Effector memory CD4-positive, alpha-beta T cell (primary cell): ENCODE data around the gene NUDT12.

Experiments
- DNase-seq, 3 donors: peaks; one replicate each; pipeline ENCODE4 v3.0.0-alpha.2; 2020
- H3K27ac ChIP-seq: 2 replicates; pipeline ENCODE4 v1.7.0; 2013; ENCODE audit warnings: mild to moderate bottlenecking, low read length, moderate library complexity; ENCODE audit not compliant: insufficient read depth, poor library complexity, severe bottlenecking
- H3K27me3 ChIP-seq: replicated peaks from 2 replicates; pipeline ENCODE4 v1.7.0; 2013; ENCODE audit warnings: mild to moderate bottlenecking, low read length; ENCODE audit not compliant: insufficient read depth, control insufficient read depth, poor library complexity, severe bottlenecking
- H3K36me3 ChIP-seq: 2 replicates; pipeline ENCODE4 v1.7.0; 2013; ENCODE audit warnings: mild to moderate bottlenecking, low read length, moderate library complexity; ENCODE audit not compliant: control insufficient read depth, insufficient read depth
- H3K4me1 ChIP-seq: 2 replicates; pipeline ENCODE4 v1.7.0; 2013; ENCODE audit warnings: low read length, mild to moderate bottlenecking; ENCODE audit not compliant: control insufficient read depth, insufficient read depth, poor library complexity, severe bottlenecking
- H3K4me3 ChIP-seq: 2 replicates; pipeline ENCODE4 v1.7.0; 2013; ENCODE audit warnings: low read length, low read depth, mild to moderate bottlenecking; ENCODE audit not compliant: insufficient read depth, poor library complexity, severe bottlenecking
- H3K9me3 ChIP-seq: 2 replicates; pipeline ENCODE4 v1.7.0; 2013; ENCODE audit warnings: mild to moderate bottlenecking, low read length, moderate library complexity; ENCODE audit not compliant: control insufficient read depth
- total RNA-seq, 3 donors: gene quantifications; one replicate each; lab custom pipeline; 2026; lab: John Stamatoyannopoulos, UW

NUDT12 gene
- total RNA-seq: 0 to 0.86 (median 0.26) reads per million in 3 donors

GRCh38 chr5:103562453-103563157, at the start of gene NUDT12:
TSS of gene NUDT12 (minus strand) at chr5:103562789. CDS start at chr5:103560248, 2,541 bp downstream.
- H3K9me3 ChIP-seq: no peaks in the 10 kb centered on the region
- H3K4me3 ChIP-seq: peak within 1 kb of the TSS; percentile 52
- DNase-seq: peak in 1 of 3 donors; percentile 1
- peak within 1 kb of the TSS; percentile 4 for H3K27ac ChIP-seq
- H3K27me3 ChIP-seq: no peaks in the 10 kb centered on the region
- H3K36me3 ChIP-seq: no peaks in the 10 kb centered on the region
- no peaks in the 10 kb centered on the region for H3K4me1 ChIP-seq

GRCh38 chr5:103607346-103607745, 44.8 kb upstream of the NUDT12 start:
- H3K27me3 ChIP-seq: no peaks in the 10 kb centered on the region
- no peak for DNase-seq
- no peak overlapping the region for H3K27ac ChIP-seq
- H3K4me3 ChIP-seq: no peak overlapping the region
- no peaks in the 10 kb centered on the region for H3K4me1 ChIP-seq
- H3K36me3 ChIP-seq: no peaks in the 10 kb centered on the region
- H3K9me3 ChIP-seq: no peaks in the 10 kb centered on the region

- H3K27me3 ChIP-seq: no peaks in the 10 kb centered on the region
- H3K9me3 ChIP-seq: no peaks in the 10 kb centered on the region
- no peaks in the 10 kb centered on the region for H3K36me3 ChIP-seq
- no peak overlapping the region for H3K4me3 ChIP-seq
- no peaks in the 10 kb centered on the region for H3K4me1 ChIP-seq
- no peak overlapping the region for H3K27ac ChIP-seq
- DNase-seq: no peak
These were observed 42.7 kb upstream of the NUDT12 start for GRCh38 chr5:103605277-103605676.

GRCh38 chr5:103602438-103602837, 39.8 kb upstream of the NUDT12 start:
- Histone ChIP-seq H3K27me3 (no peaks in the 10 kb centered on the region), H3K4me3 (no peak overlapping the region), H3K4me1 (no peaks in the 10 kb centered on the region), H3K36me3 (no peaks in the 10 kb centered on the region), H3K27ac (no peak overlapping the region), H3K9me3 (no peaks in the 10 kb centered on the region)
- no peak for DNase-seq

- no peak for DNase-seq
- H3K27me3 ChIP-seq: no peaks in the 10 kb centered on the region
- H3K4me3 ChIP-seq: no peak overlapping the region
- no peaks in the 10 kb centered on the region for H3K9me3 ChIP-seq
- H3K4me1 ChIP-seq: no peaks in the 10 kb centered on the region
- H3K36me3 ChIP-seq: no peaks in the 10 kb centered on the region
- no peak overlapping the region for H3K27ac ChIP-seq
These were observed 38.7 kb upstream of the NUDT12 start for GRCh38 chr5:103601314-103601713.

GRCh38 chr5:103600086-103600485, 37.5 kb upstream of the NUDT12 start:
- Histone ChIP-seq H3K36me3 (no peaks in the 10 kb centered on the region), H3K27ac (no peak overlapping the region), H3K9me3 (no peaks in the 10 kb centered on the region), H3K4me3 (no peak overlapping the region), H3K4me1 (no peaks in the 10 kb centered on the region), H3K27me3 (no peaks in the 10 kb centered on the region)
- no peak for DNase-seq

GRCh38 chr5:103598997-103599566, 36.5 kb upstream of the NUDT12 start:
- DNase-seq: no peak
- H3K36me3 ChIP-seq: no peaks in the 10 kb centered on the region
- no peak overlapping the region for H3K27ac ChIP-seq
- H3K9me3 ChIP-seq: no peaks in the 10 kb centered on the region
- no peaks in the 10 kb centered on the region for H3K4me1 ChIP-seq
- no peak overlapping the region for H3K4me3 ChIP-seq
- no peaks in the 10 kb centered on the region for H3K27me3 ChIP-seq

- Histone ChIP-seq H3K36me3 (no peaks in the 10 kb centered on the region), H3K27me3 (no peaks in the 10 kb centered on the region), H3K27ac (no peak overlapping the region), H3K9me3 (no peaks in the 10 kb centered on the region), H3K4me3 (no peak overlapping the region), H3K4me1 (no peaks in the 10 kb centered on the region)
- no peak for DNase-seq
These were observed 27.6 kb upstream of the NUDT12 start for GRCh38 chr5:103590221-103590620.

GRCh38 chr5:103589776-103590175, 27.2 kb upstream of the NUDT12 start:
- Histone ChIP-seq H3K4me1 (no peaks in the 10 kb centered on the region), H3K27ac (no peak overlapping the region), H3K27me3 (no peaks in the 10 kb centered on the region), H3K4me3 (no peak overlapping the region), H3K9me3 (no peaks in the 10 kb centered on the region), H3K36me3 (no peaks in the 10 kb centered on the region)
- DNase-seq: no peak

GRCh38 chr5:103589357-103589756, 26.8 kb upstream of the NUDT12 start:
- no peak for DNase-seq

More at GRCh38 chr5:103589357-103589756, 26.8 kb upstream of the NUDT12 start:
- Histone ChIP-seq H3K36me3 (no peaks in the 10 kb centered on the region), H3K4me1 (no peaks in the 10 kb centered on the region), H3K9me3 (no peaks in the 10 kb centered on the region), H3K27me3 (no peaks in the 10 kb centered on the region), H3K4me3 (no peak overlapping the region), H3K27ac (no peak overlapping the region)
